GM18861 (cell line): ENCODE data around the gene TBC1D19.
"Not testable (repeated sequence)": the region's sequence is repeated elsewhere in the genome, so short reads cannot be mapped to it uniquely, and the experiment has no call there.

Source experiments
- ATAC-seq: cut with Tn5 transposase; IDR thresholded peaks from one replicate; pipeline ENCODE4 v1.9.1; 2021; ENCODE audit not compliant: unreplicated experiment

TBC1D19 gene

DNA sequence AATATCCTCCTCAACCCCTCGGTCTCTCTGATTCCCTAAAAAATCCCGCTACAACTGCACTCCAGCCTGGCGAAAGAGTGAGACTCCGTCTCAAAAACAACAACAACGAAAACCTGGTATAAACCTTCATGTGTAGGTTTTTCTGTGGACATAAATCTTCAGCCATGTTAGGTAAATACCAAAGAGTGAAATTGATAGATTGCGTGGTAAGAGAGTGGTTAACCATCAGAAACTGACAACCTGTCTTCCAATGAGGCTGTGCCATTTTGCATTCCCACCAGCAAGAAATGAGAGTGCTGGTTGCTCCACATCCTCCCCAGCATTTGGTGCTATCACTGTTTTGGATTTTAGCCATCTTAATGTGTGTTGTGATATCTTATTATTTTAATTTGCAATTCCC is 10.9 kb downstream of the TBC1D19 start:
- ATAC-seq = no peak

GRCh38 chr4:26596843-26597242 is 13.0 kb downstream of the TBC1D19 start:
- no peak for ATAC-seq

DNA sequence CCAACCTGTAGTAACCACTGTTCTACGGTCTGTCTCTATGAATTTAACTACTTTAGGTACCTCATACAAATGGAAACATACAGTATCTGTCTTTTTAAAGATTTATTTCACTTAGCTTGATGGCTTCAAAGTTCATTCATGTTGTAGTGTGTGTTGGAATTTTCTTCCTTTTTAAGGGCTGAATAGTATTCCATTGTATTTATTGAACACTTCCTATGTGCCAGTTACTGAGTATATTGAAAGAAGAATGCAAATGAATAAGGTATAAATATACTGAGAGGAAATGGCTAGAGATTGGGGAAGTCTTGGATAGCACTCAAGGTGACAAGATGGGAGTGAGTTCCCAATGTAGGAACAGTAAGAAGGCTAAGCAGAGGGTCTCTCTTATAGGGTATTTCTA is 17.3 kb downstream of the TBC1D19 start:
- no peak for ATAC-seq

DNA sequence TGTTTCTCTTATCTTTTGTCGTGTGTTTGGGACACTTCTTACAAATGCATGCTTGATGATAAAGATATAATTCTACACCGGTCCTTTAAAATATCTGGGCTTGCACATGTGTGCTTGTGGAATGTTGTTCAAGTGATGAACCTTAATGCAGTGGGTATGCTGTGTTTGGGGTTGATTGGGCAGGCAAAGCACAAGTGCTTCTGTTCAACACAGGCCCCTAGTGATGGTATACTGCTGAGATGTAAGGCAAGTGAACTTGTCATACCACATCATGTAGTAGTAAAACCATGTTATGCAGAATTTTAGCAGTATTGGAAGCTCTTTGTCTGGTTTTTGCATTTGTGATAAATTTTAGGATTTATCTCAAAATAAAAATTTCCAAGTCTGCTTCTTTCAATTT is 23.9 kb downstream of the TBC1D19 start:
- ATAC-seq = no peak

GRCh38 chr4:26609391-26609790 is 25.5 kb downstream of the TBC1D19 start:
- ATAC-seq = no peak

- no peak for ATAC-seq
Observed at GRCh38 chr4:26609868-26610267, 26.0 kb downstream of the TBC1D19 start.

DNA sequence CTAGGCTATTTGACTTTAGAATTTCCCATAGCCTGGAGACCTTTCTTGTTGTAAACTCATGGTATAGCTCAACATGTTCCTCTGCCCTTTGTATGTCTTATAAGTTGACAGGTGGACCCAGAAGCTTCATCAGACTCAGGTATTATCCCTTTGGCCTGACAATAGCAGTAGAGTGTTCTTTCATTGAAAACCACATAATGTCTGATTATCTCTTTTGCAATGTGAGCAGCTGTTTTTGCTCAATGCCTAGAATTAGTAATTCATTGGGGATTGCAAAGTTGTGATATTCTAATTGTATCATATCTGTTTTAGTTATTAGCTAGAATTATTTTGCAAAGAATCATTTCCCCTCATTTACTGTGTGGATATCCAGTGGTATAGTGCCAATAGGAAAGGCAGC is 27.5 kb downstream of the TBC1D19 start:
- no peak for ATAC-seq

- ATAC-seq = no peak
Observed at GRCh38 chr4:26611885-26612284, 28.0 kb downstream of the TBC1D19 start.

DNA sequence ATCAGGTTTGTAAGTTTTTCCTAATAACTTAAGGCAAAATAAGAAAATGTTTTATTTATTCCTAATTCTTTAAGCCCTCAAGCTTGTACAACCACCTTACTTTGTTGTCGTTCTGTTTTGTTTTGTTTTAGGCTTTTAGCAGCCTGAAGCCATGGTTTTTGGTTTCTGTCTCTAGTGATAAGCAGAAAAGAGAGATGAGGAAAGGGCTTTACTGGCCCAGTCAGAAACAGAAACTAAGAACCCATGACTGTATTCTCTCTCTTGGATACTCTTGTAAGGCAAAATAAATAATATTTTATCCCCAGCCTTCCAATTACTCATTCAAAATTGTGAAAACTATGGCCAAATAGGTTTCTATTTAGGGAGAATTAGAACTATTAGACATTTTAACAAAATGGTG is 29.4 kb downstream of the TBC1D19 start:
- ATAC-seq = no peak

- ATAC-seq = no peak
Observed at GRCh38 chr4:26613735-26614134, 29.9 kb downstream of the TBC1D19 start.

- ATAC-seq = no peak
Observed at GRCh38 chr4:26619784-26620183, 35.9 kb downstream of the TBC1D19 start.

DNA sequence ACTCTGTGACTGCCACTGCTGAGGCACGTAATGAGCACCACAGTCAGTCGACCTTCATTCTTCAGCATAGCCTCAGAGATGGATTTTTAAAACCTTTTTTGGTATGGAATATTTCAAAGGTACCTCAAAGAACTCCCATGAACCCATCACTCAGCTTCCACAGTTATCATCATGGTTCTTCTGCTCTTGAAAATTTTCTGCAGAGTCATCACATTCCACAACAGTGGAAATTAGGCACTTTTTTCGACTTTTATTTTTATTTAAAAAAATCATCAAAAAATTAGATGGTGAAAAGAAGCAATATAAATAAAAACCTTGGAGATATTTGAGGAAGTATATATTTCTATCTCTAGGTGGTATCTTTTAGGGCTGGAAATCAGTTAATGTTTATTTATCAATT is 37.5 kb downstream of the TBC1D19 start:
- no peak for ATAC-seq

- ATAC-seq = no peak
Observed at GRCh38 chr4:26622913-26623312, 39.0 kb downstream of the TBC1D19 start.

DNA sequence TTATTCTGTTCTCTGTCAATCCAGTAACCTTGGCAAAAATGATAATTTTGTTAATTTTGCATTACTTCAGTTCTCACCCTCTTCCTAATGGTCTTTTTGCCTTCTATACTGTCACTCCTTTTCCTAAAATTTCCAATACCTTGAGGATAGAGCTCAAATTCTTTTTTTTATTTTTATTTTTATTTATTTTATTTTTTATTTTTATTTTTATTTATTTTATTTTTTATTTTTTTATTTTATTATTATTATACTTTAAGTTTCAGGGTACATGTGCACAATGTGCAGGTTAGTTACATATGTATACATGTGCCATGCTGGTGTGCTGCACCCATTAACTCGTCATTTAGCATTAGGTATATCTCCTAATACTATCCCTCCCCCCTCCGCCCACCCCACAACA is 42.8 kb downstream of the TBC1D19 start:
- ATAC-seq = not testable (repeated sequence)

GRCh38 chr4:26632916-26633315 is 49.0 kb downstream of the TBC1D19 start:
- ATAC-seq = no peak

GRCh38 chr4:26634237-26634636 is 50.4 kb downstream of the TBC1D19 start:
- ATAC-seq = no peak

- ATAC-seq = no peak
Observed at GRCh38 chr4:26636458-26636857, 52.6 kb downstream of the TBC1D19 start.

- not testable (repeated sequence) for ATAC-seq
Observed at GRCh38 chr4:26640639-26641038, 56.8 kb downstream of the TBC1D19 start.

GRCh38 chr4:26647523-26648224 is 63.8 kb downstream of the TBC1D19 start:
- no peak for ATAC-seq

DNA sequence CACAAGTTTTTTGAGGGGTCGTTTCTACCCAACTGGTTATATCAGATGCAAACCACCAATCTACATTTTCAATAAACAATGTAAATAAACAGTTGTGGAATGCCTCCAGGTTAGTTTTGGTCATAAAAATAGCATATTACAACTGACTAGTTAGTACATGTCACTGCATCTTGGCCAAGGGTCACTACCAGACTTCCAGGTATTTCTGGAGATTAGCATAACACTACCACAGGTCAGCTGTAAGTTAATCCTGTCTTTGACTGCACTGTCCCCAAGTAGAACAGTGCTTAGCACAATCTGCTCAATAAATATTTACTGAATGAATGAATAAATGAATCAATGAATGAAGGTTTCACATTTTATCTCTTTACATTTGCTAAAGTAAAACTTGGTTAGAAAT is 64.4 kb downstream of the TBC1D19 start:
- ATAC-seq = no peak

DNA sequence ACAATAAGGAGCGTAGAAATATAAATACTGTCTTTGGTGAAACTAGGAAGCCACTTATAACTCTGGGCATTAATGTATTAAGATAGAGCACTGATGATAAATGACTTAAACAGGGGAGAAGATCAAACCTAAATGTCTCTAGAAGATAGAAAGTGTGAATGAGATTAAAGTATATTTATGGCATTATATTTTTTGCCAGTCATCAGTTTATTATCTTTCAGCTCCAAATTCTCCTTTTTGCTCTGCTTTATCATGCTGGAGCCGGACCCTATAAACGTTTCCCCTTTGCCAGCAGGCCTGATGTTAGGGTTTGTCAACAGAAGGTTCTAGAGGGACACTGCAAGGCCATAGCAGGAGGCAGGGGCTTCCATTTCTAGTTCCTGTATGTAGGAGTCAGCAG is 76.4 kb downstream of the TBC1D19 start:
- no peak for ATAC-seq

DNA sequence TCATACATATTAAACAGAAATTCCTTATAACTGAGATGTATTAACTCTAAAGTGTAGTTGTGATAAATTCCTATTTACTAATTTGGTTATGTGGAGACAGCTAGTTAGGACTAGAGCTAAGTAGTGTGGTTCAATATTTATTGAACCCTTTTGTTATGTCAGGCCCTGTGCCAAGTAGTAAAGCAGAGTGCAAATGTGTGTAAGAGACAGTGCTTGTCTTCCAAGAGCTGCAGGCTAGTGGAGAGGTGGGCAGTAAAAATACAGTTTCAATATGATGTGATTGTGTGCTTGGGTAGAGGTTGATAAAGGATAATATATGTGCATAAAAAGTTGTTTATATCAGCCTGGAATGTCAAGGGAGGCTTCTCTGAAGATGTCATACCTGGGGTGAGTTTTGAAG is 80.0 kb downstream of the TBC1D19 start:
- no peak for ATAC-seq

- no peak for ATAC-seq
Observed at GRCh38 chr4:26670903-26671537, 87.1 kb downstream of the TBC1D19 start.
